ENCODE data around the gene SMARCA2.

The SMARCA2 gene

DNA sequence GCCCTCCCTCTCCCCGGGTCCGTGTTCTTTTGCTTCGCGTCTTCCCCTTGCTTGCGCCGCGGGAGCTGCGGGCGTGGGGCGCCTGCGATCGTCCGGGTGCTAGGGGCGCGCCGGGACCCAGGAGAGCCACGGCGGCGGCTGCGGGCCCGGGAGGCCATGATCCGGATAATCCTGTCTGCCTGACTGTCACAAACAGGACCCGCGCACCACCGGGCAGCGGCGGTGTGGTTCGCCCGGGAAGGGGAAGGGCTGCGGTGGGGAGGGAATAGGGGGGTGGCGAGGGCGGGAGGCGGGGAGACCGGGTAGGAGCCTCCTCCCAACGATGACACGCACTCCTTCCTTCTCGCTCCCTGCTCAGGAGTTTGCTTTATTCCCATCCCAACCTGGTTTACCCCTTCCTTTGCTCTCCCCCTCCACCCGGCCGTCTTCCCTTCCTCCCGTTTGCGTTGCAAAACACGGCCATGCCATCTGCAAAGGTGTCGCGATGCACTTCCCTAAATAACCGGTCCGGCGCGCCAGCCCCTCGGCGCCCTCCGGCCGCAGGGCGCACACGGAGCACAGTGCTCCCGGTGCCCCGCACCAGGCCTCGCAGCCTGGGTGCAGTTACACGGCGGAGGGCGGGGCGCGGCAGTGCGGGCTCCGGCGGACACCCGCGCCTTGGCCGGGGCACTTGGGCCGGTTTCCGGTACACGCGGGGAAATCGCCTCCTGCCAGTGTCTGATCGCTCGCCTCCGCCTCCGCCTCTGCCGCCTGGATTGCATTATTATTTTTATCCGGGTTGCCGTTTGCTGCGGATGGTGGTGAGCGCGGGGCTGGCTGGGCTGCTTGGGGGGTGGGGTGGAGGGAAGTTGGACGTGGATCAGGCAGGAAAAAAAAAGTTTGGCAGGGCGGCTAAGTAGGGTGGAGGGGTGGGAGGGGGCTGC lies 1.5 kb downstream of the SMARCA2 start:
- peak; percentile 59 for DNase-seq

DNA sequence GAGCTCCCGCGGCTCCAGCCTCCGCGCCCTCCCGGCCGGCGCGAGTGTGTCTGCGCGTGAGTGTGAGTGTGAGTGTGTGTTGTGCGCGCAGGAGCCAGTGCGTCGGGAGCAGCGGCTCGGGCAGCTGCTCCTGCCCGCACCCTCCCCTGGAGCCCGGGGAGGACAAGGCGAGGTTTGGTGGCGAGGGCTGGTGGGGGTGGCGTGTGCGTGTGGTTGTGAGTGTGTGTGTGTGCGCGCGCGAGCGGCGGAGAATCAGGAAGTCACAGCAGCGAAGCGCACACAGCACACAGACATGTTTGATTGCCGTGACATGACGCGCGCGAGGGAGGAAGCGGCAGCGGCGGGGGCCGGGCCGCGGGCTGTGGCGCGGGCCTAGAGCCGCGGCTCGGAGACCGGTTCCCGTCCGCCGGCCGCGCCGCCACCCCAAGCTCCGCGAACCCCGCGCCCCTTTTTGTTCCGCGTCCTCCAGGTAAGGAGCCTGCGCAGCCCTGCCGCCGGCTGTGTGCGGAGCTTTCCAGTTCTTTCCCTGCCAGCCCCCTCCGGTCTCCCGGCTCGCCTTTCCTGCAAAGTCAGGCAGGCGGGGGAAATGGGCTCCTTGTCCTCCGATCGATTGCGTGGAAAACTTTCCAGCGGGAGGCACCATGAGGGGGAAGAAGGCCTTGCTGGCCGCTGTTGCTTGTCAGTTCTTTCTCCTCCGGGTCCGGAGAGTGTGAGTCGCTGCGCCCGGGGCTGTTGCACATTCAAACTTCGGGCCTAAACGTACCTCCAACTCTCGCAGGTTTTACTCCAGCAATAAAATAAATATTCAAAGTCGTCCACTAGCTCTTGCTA lies 2.4 kb downstream of the SMARCA2 start:
- peak; percentile 85 for DNase-seq

DNA sequence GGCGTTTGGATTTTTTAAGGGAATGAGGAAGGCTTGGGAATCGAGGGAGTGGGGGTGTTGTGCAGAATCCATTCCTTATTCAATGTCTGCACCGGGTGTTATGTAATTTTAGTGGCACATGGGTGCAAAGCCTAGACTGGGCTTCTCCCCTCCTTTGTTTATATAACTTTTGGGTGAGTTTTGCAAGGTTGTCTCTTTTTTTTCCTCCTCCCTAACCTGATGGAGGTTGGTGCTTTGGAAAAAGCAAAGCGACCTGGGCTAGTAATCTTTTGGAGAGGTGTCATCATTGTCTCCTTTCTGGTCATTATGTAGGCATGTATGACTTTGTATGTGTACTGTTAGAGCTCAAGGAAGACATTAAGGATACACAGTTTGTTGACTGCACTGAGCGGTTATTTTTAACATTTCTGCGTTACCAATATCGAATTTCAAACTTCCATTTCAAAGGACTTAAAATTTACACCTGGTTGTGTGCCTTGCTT lies 3.1 kb downstream of the SMARCA2 start:
- peak; percentile 9 for DNase-seq

DNA sequence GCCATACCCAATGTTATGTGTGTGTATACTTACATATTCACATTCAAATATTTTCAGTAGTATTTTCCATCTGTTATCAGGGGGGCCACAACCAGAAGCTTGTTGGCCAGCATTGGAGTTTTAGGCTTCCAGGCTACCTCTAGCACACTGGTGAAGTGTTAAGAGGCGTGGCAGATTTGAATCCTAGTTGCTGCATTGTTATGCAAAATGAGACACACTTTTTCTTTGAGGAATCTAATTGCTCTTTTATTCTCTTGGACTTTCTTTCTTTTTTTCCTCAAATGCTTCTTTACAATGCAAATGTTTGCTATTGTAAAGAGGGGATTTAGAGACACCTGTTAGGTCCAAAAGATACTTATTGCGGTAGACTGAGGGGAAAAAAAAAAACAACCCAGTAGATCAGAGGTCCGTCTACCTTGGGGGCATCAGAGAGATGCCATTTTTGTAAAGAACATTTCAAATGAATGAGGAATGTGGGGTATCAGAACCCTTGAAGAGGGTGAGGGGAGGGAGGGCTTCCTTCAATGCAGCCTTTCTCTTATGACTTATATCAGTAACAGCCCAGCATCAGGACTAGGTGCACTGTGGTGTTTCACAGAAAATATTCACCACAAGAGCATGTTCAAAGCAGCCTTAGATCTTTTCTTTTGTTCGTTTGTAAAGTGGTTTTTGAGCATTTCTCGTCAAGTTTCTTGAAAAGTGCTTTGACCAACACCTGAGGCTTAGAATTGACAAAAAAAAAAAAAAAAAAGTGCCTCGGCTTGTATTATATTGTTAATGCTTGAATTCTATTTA lies 3.8 kb downstream of the SMARCA2 start:
- no peak for DNase-seq

DNA sequence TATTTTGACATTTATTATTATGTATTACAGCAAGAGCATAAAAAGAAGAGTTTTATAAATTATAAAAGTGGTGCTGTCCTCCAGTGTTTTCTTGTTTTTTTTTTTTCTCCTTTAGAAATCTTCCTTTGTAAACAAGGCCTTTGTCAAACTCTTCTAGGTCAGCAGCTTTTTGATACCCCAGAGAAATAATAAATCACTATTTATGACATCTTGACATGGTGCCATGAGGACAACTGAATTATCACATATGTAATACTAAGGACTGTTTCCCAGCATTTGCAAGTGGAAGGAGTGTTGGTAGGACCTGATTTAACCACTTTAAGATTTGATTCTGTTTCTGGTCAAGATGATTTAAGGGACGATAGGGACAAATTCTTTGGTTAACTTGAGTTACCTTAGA lies 4.6 kb downstream of the SMARCA2 start:
- no peak for DNase-seq

DNA sequence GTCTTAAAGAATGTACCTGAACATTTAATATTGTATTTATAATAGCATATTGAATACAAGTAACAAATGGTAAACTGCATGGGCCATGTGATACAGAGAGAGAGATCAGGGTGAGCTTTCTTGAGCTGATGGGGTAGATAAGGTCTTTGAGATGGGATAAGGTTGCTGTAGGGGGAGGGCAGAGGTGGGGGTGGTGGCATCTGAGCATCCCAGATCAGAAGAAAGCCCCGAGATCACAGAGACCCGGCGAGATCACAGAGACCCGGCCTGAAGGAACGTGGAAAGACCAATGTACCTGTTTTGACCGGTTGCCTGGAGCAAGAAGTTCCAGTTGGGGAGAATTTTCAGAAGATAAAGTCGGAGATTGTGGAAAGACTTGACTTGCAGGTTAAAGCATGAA lies 6.6 kb downstream of the SMARCA2 start:
- no peak for DNase-seq

DNA sequence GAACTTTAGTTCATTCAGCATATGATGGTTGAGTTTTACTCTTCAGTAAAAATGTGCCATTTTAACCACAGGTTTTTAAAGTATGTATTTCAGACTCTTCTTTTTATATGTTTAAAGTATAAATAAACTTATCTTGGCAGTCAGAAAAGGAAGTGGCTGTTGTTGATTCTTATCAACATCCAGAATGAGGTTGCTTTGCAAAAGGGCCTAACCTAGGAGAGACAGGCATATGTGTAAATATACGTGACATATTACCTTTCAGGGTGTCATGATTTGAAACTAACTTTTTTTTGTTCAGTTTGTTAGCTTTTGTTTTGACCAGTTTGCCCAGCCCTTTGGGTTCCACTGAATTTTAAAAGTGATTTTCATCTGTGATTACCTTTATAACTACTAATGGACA lies 7.4 kb downstream of the SMARCA2 start:
- no peak for DNase-seq

DNA sequence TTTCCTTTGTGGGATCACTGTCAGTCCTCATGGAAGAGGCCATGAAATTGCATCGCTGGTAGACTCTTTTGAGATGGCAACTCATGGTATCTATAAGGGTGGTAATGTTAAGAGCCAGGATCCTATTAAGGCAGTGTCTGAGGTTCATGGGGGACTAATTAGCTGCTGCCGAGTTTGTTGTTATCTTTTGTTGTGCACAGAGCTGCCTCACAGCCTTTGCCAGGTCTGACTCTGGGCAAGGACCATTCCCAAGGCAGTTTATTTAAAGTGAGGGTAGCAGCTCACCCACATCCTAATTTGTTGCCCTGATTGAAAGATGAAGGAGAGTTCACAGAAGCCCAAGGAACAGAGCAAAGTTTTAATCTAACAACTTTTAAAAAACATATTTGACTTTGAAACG lies 7.9 kb downstream of the SMARCA2 start:
- DNase-seq = no peak

DNA sequence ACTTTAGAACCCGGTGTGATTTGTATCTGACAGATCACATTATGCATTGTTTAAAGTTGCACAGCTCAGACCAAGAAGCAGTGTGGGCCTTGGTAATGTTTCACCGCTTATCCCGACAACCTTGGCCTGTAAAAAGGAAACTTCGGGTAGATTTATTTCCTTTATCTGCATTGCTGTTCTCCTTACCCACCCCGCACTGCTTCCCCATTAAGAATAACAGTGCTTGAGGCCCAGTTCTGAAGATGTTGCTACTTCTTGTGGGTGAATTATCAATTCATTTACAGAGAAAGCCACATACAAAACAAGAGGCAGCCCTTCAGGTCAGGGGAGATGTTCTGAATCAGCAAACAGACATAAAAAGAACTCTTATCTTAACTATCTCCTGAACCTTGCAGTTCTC lies 8.4 kb downstream of the SMARCA2 start:
- DNase-seq = peak; percentile 27

DNA sequence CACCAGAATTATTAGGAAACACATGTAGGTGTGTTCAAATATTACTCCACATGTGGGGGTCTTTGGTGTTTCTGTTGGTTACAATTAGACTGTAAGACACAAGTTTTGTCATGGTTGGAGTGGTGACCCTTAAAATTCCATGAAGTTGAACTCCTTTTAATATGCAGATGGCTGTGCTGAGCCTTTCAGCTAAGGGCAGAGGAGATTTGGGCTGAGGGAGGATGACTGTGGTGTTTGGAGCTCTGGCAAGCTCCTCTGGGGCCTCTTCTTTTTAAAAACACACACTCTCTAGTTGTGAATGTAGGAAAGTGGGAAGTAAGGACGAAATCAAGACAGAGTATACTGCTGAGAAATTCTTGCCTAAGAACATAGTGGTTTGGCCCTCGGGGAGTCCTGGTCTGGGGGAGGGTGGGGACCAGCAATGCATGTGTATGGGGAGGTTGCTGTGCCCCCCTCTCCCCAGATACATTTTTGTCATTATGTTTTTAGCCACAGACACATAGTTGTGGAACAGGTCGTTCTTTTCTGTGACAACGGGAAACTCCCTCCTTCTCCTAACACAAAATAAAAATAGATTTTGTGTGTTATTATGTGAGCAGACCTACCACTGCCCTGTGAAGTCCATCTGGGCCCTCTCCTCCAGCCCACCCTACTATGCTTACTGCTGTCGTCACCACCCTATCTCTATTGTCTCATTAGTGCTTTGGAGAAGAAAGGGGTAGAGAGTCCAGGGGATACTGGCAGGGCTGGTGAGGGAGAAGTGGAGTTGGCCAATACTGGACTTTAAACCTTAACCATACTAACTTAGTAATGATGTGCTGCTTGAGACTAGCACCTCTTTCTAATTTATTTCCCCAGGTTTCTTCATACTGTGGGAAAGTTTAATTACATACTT lies 10.0 kb downstream of the SMARCA2 start:
- peak; percentile 18 for DNase-seq

DNA sequence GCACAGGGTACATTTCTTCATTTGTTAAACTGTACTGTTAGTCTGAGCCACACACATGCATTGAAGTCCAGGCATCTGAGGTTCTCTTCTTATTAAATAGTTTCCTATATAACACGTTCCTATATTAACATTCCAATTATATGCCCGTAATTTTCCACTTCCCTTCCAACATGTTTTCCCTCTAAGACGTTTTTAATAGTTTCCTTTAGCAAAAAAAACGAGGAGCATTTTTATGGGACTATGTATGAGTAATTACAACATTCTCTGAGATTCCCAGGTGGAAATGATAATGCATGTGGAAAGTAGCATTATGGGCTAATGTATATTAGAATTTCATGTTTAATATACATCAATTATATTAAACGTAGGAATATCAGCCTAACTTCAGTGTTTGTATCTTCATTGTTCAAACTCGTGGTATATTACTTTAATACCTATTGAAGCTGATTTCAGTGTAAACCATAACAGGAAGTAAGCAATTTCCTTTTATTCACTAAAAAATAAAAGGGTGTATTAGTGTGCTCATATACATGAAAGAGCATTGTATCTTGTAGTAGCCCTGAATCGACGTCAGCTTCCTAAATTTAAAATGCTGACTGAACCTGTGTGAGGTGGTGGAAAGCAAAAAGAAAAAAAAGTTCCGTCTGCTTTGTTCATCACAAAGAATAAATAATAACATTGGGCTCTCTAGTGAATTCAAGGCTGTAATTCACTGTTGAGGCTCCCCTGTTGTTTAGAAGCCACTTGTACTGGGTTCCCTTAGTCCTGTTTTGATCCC lies 11.3 kb downstream of the SMARCA2 start:
- DNase-seq = no peak

DNA sequence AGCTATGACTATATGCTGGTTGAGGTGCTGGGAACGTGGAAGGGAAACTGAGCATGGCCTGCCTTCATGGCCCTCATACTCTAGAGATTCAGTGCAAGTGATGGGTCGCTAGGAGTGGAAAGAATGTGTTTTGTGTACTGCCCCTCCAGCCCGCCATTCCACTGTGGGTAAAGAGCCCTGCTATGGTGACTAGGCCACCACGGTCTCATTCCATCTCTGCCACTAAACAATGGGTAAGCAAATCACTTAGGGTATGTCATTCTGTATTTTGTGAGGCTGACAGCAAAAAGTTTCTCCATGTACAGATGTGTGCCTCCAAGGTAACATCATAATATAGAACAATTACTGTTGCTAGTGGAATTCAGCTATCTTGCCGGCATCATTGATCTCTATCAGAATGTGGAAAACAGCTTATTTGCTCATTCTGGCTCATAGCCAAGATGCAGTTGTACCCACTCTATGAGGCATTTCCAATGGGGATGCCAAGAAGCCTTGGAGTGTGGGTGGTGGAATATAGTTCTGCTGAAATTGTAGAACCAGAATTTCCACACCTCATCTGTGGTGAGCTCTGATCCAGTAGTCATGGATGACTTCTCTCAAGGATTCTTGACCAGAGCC lies 12.5 kb downstream of the SMARCA2 start:
- peak; percentile 12 for DNase-seq

DNA sequence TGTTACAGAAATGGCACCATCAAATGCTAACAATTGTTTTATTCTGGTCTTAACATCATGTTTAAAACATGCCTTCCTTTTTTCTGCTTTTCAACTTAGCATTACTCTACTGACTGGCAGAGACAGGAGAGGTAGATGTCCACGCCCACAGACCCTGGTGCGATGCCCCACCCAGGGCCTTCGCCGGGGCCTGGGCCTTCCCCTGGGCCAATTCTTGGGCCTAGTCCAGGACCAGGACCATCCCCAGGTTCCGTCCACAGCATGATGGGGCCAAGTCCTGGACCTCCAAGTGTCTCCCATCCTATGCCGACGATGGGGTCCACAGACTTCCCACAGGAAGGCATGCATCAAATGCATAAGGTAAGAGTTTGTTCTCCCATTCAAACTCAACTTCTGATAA lies 13.7 kb downstream of the SMARCA2 start:
- no peak for DNase-seq

DNA sequence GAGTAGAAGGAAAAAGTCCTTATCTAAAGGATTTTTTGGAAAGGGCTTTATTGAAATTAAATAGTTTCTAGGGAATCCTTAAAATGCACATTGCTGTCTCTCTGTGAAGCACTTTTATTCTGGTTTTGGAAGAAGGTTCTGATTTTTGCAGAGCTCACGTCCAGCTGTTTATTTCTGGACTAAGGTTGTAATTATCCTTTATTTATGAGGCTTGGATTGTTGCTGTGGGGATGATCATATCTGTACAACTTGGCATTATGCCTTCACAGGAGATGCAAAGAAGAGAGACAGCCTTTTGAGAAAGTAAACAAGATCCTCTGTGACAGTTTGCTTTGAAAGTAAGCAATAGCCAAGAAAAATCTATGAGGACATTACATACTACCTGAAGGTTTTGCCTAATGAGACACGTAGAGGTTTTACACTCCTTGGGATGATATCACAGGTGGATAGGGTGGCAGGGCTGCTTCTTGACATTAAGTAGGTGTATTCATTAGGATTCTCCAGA lies 14.6 kb downstream of the SMARCA2 start:
- no peak for DNase-seq

DNA sequence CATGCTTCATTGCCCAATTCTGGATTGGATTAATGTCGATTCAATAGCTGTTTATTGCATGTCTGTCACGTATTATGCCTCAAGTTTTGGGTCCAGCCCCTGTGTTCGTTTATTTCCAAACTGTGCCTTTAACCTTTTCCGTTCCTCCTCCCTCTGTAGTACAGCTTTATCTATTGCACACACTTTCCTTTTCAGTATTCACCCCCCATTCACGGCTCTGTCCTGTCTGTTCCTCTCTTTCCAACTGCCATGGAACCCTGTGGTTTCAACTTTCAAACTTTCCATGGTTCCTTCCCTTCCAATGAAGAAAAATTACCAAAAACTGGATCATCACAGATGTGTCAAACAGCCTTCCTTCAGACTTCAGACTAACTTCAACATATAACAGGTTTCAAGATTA lies 17.1 kb downstream of the SMARCA2 start:
- peak; percentile 11 for DNase-seq

DNA sequence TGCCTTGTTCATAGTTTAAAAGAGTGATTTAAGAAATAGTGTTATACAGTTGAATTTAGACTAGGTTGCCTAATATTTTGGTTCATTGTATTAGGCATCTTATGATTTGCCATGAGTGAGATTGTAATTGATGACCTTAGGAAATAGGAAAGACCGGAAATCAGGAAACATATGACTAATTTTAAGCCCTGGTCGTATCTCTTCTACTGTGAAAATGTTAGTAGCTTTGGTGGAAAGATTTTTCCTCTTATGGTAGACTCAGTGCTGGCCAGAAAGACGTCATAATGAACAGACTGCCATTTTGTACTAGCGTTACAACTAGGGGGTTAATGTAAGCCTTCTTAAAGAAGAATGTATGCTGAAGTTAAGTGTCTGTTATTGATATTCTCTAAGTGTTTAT lies 21.7 kb downstream of the SMARCA2 start:
- no peak for DNase-seq

DNA sequence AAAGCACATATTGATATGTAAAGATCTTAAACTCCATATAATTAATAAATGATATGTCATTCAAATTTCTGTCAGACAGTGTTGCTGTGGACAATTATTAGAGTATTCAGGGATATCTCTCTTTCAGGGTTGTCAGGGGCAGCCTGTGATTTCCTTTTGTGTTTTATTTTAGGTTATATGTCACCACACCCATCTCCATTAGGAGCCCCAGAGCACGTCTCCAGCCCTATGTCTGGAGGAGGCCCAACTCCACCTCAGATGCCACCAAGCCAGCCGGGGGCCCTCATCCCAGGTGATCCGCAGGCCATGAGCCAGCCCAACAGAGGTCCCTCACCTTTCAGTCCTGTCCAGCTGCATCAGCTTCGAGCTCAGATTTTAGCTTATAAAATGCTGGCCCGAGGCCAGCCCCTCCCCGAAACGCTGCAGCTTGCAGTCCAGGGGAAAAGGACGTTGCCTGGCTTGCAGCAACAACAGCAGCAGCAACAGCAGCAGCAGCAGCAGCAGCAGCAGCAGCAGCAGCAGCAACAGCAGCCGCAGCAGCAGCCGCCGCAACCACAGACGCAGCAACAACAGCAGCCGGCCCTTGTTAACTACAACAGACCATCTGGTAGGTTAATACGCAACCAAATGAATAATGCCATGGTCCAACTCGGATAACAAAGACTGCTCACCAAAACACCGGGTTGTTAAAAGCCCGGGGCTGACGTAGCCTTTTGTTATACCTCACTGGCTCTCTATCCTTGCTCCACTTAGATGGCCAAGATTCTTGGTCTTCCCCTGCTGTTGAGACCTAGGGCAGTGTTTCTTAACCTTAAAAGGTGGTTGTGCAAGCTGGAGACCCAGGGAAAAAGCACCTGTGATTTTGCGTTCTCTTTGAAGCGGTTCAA lies 24.4 kb downstream of the SMARCA2 start:
- DNase-seq = no peak

DNA sequence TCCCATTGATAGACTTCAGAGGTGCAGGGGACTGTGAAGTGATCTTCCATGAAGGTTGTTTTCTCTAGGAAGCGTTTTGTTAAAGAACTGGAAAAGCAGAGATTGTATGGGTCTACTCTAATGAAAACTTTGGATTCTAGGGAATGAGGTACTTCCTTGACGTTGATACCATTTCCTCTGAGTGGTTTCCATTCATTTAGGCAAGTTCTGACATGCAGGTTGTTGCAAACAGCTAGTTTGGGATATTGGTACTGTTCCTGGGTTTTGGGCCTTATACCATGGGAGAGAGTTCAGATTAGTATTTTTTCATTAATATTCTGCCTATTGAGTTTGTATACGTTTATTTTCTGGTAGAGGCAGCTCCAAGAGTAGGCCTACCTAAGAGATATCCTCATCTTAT lies 25.7 kb downstream of the SMARCA2 start:
- DNase-seq = no peak

DNA sequence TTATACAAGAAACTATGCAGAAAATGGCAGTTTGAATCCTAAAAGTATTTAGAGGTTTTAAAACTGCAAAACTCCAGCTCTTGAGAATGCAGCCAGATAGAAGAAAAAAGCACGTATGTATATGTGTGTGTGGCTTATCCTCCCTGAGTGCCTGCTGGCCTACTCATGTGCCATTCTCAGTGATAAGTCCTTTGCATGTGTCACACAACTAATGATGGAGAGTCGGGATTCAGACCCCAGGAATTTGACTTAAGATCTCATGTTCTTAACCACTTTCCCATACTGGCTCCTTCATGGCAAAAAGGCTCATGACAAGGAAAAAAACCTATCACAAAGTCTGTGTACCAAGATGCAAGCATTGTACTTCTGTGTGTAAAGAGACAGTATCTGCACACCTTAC lies 26.6 kb downstream of the SMARCA2 start:
- no peak for DNase-seq
